CD4-positive, alpha-beta T cell treated with Interleukin-15 for 1 hour (primary cell): ENCODE results near the gene PDSS2.
"Not testable (repeated sequence)": the region's sequence is repeated elsewhere in the genome, so short reads cannot be mapped to it uniquely, and the experiment has no call there.

Experiments
- DNase-seq: peaks from one replicate; pipeline ENCODE4 v3.0.0-alpha.2; 2020

PDSS2 gene

DNA sequence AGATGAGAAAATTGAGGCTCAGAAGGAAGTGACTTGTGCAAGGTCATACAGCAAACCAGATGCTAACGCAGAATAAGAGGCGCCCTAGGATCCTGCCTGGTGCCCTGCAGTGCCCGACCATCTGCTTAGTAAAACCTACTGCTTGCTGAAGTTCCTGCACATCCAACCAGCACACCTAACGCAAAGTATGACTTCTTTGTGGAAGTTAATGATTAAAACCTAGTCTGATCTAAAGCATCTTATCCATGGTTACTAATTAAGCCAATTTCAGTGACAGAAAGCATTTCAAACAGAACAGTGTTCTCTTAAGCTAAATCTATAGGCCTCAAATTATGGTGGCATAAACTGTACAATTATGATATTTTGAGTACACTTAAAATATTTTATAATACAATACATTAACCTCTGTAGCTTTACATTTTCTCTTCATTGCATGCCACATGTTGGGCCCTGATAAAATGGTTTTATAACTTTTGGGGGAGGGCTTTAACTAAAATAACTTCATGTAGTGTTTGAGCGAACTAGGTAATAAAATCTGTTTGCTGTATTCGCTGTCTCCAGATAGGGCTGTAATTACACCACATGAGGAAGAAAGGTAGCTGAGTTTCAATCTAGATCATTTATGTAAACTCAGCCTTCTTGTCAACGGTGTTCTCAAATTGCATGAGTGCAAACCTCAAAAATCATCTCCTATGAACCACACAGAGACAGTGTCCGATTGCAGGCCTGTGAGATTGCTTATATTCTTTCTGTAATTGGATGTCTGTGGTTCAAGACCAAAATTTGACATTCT is 306.5 kb downstream of the PDSS2 start:
- DNase-seq: no peak

DNA sequence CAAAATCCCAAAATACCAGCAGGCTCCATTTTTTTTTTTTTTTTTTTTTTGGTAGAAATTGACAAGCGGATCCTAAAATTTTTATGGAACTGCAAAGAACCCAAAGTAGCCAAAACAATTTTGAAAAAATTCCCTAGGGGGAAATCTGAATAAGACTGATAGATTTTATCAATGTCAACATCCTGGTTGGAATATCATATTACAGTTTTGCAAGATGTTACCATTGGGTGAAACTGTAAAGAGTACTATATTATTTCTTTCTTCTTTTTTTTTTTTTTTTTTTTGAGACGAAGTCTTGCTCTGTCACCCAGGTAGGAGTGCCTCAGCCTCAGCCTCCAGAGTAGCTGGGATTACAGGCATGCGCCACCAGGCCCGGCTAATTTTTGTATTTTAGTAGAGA is 314.7 kb downstream of the PDSS2 start:
- no peak for DNase-seq

DNA sequence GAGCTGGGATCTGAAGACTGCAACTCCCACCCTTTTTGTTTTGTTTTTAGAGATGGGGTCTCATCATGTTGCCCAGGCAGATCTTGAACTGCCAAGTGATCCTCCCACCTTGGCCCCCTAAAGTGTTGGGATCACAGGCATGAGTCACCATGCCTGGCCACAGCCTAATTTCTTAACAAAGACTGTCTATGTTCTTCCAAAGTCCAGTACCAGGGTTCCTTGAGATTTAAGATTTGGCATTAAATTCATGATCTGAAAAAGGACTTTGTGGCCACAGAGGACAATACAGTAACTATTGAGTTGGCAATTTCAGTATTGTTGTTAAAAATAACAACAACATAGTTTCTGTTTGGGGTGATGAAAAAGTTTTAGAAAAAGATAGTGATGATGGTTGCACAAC is 315.4 kb downstream of the PDSS2 start:
- no peak for DNase-seq

DNA sequence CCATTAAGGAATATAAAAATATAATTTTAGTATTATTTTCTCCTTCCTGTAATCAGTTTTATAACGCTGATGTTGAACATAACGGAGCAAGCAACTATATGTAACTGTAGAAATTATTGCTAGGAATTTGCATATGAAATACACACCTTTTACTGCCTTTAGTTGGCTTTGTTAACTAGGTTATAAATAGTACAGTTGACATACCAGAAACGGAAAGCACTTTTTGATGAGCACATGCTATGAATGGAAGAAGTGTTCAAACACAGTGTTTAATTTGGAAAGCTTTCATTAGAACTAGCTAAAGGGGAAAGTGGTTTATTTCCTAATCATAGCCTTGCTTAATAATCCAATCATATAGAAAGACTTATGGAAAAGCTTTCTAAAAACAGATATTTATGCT is 318.8 kb downstream of the PDSS2 start:
- DNase-seq: no peak

DNA sequence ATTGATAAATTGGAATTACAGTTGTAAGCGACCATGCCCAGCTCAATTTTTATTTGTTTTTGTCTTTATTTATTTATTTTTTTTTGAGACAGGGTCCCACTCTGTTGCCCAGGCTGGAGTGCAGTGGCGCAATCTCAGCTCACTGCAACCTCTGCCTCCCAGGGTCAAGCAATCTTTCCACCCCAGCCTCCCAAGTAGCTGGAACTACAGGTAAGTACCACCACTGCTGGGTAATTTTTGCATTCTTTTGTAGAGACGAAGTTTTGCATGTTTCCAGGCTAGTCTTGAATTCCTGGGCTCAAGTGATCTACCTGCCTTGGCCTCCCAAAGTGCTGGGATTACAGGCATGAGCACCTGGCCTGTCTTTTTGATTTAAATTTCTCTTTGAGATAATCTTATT is 323.0 kb downstream of the PDSS2 start:
- DNase-seq: not testable (repeated sequence)

DNA sequence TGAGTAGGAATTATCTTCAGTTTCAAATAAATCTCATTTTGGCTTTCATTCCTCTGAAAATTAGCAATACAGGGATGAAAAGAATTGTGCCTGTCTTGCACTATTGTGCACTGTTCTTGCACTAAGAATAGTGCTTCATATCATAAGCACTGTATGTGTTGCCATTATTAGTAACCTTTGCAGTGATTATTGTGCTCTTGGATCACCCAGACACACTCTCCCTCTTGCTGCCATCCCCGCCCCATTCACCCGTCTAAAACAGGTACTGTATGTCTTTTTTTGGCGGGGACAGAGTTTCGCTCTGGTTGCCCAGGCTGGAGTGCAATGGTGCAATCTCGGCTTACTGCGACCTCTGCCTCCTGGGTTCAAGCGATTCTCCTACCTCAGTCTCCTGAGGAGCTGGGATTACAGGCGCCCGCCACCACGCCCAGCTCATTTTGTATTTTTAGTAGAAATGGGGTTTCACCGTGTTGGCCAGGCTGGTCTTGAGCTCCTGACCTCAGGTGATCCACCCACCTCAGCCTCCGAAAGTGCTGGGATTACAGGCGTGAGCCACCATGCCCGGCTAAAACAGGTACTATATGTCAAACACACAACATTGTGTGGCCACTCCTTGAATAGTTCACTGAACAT is 324.2 kb downstream of the PDSS2 start:
- DNase-seq: not testable (repeated sequence)

DNA sequence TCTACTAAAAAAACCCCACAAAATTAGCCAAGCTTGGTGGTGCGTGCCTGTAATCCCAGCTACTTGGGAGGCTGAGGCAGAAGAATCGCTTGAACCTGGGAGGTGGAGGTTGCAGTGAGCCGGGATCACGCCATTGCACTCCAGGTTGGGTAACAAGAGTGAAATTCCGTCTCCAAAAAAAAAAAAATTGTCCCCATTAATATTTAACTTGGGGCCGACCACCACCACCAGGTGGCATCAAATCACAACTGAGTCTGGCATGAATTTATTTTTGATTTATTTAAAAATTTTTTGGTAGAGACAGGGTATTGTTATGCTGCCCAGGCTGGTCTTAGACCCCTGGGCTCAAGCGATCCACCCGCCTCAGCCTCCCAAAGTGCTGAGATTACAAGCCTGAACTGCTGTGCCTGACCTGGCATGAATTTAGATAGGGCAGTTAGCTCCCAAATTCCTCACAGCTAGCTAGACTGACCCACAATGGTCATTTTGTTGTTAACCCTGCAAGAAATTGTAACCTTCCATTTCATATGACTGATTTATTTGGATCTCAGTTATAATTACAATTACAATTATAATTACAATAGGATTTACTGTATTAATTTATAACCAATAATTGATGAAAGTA is 326.9 kb downstream of the PDSS2 start:
- DNase-seq: no peak

DNA sequence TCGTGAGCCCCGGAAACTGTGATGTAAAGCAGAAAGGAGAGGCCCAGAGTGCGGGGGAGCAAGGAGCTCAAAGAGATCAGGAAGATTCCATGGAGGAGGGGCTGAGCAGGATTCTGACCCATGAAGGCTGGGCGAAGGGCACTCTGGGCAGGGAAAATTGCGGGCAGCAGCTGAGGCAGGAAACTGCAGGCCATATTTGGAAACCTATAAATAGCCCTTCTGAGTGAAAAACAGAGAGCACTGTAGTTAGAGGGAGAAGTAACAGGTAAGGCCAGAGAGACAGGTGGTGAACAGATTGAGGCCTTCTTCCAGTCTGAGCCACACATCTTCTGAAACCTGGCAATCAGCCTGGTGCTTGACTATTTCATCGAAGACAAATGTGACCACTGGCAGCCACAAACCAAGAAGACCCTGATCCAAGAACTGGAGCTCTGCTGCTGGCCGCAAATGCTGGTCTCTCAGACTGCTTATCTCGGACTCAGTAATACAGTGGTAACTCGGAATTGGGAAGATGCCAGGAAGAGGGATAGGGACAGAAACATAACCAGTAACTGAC is 329.9 kb downstream of the PDSS2 start:
- no peak for DNase-seq

DNA sequence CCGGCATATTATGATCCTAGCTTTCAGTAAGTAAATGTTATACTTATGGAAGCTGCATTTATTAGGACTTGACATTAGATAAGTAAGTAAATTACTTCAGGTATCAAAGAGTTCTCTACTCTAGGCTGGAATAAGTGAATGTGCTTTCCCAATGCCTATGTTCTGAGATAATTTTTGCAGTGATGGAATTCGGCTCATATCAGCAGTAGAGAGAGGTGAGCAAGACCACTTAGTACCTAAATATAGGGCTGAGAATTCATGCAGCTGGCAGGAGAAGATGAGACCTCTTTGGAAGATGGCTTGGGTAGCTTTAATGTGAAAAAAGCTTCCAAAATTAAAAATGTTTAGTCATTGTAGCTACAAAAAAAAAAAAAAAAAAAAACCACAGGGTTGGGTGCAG is 330.8 kb downstream of the PDSS2 start:
- no peak for DNase-seq

DNA sequence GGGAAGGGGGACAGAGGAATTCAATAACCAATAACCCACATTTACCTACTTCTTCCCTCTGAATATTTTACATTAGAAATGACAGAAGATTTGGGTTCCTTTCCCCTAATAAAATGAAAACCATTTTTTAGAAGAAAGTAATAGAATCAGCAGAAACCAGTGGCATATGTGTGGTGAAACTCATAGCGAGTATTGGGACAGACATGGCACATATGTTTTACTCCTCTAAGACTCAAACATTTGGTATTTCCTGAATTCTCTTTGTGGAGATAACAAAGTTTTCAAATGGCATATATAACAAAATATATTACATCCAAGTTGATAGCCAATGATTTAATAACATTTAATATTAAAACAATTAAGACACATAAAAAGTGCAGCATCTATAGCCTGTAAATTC is 331.2 kb downstream of the PDSS2 start:
- DNase-seq: no peak

DNA sequence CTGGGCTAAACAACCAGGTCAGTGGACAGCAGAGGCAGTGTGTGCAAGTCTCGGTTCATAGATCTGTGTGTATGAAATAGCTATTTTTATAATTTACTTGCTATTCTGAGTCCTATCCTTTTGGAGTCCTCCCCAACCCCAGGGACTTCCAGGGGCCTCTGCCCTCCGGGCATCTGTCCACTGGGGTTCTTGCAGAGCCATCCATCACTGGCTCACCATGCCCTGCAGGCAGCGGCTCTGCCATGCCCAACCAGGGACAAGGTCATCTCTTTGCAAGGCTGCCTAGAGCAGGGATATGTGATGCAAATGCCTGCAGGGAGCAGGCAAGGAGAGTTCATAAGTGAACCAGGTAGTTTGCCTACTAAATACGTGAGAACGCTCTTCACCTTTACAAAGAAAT is 333.6 kb downstream of the PDSS2 start:
- no peak for DNase-seq

DNA sequence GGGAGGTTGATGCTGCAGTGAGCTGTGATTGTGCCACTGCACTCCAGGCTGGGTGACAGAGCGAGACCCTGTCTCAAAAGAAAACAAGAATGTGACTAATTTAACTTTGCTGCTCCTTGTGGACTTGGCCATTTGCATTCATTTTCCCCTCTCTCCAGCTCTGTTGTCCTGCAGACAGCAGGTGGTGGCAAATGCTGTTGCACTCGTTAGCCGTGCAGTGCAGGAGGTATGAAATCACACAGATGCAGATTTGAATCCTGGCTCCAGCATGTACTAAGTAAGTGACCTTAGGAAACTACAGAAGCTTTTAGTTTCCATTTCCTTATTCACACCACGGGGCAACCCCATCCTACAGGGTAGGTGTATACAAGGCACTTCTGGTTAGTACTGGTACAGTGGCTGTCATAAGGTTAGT is 334.4 kb downstream of the PDSS2 start:
- no peak for DNase-seq

DNA sequence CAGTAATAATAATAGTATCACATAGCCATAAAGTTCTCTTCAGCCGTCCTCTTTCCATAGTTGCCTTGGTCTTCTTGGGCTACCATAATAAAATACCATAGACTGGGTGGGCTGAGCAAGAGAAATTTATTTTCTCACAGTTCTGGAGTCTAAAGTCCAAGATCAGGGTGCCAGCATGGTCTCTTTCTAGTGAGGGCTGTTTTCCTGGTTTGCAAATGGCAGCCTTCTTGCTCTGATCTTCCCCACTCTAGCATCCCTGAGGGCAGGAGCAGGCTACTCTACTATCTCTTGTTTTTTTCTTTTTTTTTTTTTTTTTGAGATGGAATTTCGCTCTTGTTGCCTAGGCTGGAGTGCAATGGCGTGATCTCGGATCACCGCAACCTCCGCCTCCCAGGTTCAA is 335.9 kb downstream of the PDSS2 start:
- no peak for DNase-seq

DNA sequence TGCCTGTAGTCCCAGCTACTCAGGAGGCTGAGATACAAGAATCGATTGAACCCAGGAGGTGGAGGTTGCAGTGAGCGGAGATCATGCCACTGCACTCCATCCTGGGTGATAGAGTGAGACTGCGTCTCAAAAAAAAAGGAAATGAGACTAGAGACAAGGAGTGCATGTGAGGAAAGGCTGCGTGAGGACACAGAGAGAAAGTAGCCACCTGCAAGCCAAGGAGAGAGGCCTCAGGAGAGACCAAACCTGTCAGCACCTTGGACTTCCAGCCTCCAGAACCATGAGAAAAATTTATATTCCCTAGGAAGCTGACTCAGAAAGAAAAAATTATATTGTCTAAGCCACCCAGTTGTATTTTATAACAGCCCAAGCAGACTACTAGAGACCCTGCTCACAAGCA is 336.6 kb downstream of the PDSS2 start:
- no peak for DNase-seq

DNA sequence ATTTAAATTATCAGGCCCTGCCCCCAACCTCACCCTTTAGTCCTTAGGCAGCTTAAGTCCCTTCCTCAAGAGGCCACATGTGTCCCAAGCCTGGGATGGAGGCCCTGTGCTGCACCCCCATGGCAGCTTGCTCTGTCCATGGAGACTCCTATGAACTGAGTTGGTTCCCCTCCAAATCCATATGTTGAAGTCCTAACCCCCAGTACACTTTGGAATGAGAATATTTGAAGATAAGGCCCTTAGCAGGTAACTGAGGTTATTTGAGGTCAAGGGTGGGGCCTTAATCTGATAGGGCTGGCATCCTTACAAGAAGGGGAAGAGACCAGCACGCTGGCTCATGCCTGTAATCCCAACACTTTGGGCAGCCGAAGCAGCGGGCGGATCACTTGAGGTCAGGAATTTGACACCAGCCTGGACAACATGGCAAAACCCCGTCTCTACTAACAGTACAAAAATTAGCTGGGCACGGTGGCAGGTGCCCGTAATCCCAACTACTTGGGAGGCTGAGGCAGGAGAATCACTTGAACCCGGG is 337.3 kb downstream of the PDSS2 start:
- no peak for DNase-seq

DNA sequence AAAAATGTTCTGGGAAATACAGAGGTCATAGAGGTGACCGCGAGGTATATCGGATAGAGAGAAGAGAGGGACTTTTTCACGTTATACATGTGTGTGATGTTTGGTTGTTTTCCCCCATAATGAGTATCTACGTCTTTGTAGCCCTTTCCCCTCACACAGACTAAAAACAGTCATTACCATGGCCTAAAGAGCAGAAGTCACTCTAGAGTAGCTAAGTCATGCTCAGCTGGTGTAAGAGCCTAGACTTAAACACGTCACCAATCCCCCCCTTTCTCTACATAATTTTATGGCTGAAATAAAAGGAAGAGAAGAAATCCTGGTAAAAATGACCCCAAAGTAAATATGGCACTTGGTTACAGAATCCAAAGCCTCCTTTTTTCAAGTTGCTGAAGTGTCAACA is 338.1 kb downstream of the PDSS2 start:
- DNase-seq: no peak

DNA sequence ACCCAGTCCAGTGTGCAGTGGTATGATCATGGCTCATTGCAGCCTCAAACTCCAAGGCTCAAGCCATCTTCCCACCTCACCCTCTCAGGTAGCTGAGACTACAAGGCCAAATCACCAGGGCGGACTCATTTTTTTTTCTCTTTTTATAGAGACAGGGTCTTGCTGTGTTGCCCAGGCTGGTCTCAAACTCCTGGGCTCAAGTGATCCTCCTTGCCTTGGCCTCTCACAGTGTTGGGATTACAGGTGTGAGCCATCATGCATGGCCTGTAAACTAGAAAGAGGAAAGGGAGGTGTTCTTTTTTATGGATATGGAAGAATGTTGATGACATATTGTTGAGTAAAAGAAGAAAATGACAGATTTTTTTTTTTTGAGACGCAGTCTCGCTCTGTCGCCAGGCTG is 339.0 kb downstream of the PDSS2 start:
- no peak for DNase-seq

DNA sequence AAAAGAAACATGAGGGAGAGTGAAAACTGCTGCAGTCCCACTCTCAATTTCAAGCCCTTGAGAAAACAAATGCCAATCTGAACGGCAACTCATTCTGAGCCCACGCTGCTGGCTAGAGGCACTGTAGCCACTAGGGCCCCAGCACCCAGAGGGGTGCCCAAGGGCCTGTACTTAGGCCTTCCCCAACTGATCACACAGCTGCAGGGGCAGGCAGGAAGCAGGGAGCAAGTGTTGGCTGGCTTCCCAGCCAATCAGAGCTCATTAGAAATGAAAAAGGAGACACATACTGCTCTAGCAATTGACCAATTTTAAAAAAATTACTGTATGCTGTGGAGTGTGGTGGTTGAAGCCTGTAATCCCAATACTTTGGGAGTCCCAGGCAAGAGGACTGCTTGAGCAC is 340.4 kb downstream of the PDSS2 start:
- DNase-seq: no peak

DNA sequence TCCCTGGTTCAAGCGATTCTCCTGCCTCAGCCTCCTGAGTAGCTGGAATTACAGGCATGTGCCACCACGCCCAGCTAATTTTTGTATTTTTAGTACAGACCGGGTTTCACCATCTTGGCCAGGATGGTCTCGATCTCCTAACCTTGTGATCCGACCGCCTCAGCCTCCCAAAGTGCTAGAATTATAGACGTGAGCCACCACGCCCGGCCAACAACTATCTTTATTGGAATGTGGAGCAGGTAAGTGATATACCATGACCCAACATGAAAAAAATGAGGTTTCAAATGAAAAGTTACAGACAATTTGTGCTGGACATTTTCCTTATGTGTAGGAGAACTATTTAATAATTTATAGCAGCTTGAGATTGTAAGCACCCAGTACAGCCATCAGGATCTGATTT is 340.8 kb downstream of the PDSS2 start:
- not testable (repeated sequence) for DNase-seq

DNA sequence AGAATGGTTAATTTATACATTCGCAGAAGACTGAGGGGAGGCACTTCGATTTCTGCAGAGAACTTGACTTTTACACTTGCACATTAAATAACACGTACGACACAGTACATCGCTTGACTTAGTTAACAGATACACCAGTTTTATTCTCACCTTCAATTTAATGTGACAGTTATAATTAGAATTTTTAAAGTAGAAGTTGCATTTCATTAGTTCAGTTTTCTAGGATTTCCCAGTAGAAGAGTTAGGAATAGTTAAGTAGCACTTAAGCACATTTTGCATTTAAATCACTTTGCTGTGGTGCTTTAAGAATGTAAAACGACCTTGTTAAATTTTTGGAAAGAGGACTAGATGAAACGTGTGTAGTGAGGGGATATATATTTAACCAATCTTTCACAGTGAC is 342.4 kb downstream of the PDSS2 start:
- no peak for DNase-seq

DNA sequence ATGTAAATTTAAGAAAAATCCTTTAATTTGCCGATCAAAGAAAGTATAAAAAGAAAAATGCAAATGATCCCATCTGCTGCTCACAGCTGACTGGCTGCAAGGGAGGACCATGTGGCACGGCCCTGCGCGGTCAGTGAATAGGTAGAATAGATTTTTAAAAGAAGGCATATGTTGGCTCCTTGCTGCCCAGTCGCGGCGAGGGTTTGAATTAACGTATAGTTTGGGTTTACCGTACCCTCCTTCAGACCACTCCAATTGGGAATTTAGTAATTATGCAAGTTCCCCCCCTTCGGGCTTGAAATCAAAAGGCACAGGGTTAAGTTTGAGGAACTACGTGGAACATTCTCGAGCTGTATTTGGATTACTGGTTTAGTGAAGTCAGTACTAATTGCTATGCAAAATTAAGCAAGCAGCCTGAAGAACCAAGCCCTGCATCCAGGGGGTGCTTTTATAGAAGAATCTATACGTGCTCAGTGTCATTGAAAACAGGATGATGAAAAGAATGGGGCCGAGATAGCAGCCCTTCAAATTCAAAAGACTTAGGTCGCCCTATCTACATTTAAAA is 343.0 kb downstream of the PDSS2 start:
- no peak for DNase-seq

DNA sequence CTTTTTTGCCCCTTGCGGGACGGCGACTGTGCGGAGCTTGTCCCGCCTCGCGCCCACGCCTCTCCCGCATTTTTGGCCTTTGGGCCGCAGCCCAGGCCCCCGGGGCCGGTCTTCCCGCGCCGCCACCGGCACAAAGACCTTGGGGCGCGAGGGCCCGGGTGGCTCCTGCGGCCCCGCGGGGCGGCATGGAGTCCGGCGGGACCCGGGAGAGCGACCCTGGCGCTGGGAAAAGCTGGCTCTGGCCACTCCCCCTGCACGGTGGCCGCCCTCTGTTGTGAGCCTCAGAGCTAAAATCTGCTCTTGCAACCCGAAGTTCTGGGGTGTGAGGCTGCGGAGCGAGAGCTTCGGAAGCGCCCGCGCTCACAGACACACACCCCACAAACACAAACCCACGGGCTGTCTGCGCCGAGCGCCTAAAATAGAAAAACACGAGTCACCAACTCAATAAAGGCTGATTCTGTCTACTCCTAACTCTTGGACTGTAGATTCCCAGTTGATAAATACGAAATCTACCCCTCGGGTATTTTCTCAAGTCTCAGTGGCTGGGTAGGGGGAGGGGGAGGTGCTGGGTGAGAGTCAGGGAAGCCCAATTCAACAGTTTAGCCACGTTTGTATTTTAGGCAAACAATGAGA is 343.6 kb downstream of the PDSS2 start:
- DNase-seq: no peak
